Chondrocyte (in vitro differentiated cells): ENCODE measurements around the gene SOX6. TPM values are rescaled to one million over a fixed set of nuclear protein-coding genes. Genes with fewer than 3 reads are reported as not detected.

Experiments
- DNase-seq: peaks from one replicate; pipeline ENCODE4 v3.0.0; 2021; ENCODE audit warnings: mixed read lengths, low spot score
- H3K27ac Mint-ChIP-seq: one replicate; pipeline ENCODE4 v1.8.0; 2021; ENCODE audit warnings: mild to moderate bottlenecking, moderate library complexity, mixed read lengths; ENCODE audit not compliant: unreplicated experiment
- H3K27me3 Mint-ChIP-seq: 2 replicates; pipeline ENCODE4 v1.8.0; 2021; ENCODE audit warnings: low read depth, mixed read lengths
- H3K36me3 Mint-ChIP-seq: 2 replicates; pipeline ENCODE4 v1.8.0; 2021; ENCODE audit warnings: low read depth, mixed read lengths
- H3K4me1 Mint-ChIP-seq: 2 replicates; pipeline ENCODE4 v1.8.0; 2021; ENCODE audit warnings: low read depth, mild to moderate bottlenecking, mixed read lengths
- H3K4me3 Mint-ChIP-seq: one replicate; pipeline ENCODE4 v1.8.0; 2021; ENCODE audit warnings: mild to moderate bottlenecking, moderate library complexity, mixed read lengths; ENCODE audit not compliant: unreplicated experiment
- H3K9me3 Mint-ChIP-seq: 2 replicates; pipeline ENCODE4 v1.8.0; 2021; ENCODE audit warnings: low read depth, mixed read lengths
- total RNA-seq: library from RNA; stranded (reverse); gene quantifications from 3 replicates; pipeline ENCODE4 v1.2.1, GENCODE V29; 2021
- TF ChIP-seq, protein P1 (sequence below): fragments of 200-600 bp; sonication (generic); IDR thresholded peaks from 2 replicates; pipeline ENCODE4 v1.5.0; 2021; ENCODE audit warnings: antibody characterized with exemption, mild to moderate bottlenecking, moderate library complexity

Gene SOX6
- total RNA-seq, 1 donor from 2014 or later: 29.9 TPM

- Mint-ChIP-seq H3K27me3 (no peaks in the 10 kb centered on the region), H3K36me3 (peaks cover 1% of the 10 kb centered on the region), H3K4me3 (no peak overlapping the region), H3K9me3 (no peaks in the 10 kb centered on the region), H3K27ac (peak overlapping the region; percentile 81), H3K4me1 (peaks cover 26% of the 10 kb centered on the region)
- DNase-seq: no peak
- TF ChIP-seq, protein P1, sequence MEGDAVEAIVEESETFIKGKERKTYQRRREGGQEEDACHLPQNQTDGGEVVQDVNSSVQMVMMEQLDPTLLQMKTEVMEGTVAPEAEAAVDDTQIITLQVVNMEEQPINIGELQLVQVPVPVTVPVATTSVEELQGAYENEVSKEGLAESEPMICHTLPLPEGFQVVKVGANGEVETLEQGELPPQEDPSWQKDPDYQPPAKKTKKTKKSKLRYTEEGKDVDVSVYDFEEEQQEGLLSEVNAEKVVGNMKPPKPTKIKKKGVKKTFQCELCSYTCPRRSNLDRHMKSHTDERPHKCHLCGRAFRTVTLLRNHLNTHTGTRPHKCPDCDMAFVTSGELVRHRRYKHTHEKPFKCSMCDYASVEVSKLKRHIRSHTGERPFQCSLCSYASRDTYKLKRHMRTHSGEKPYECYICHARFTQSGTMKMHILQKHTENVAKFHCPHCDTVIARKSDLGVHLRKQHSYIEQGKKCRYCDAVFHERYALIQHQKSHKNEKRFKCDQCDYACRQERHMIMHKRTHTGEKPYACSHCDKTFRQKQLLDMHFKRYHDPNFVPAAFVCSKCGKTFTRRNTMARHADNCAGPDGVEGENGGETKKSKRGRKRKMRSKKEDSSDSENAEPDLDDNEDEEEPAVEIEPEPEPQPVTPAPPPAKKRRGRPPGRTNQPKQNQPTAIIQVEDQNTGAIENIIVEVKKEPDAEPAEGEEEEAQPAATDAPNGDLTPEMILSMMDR: no peak
Measured at GRCh38 chr11:16027621-16028020, 328.7 kb downstream of the SOX6 start.

GRCh38 chr11:16026849-16027248 lies 329.5 kb downstream of the SOX6 start:
- Mint-ChIP-seq H3K4me1 (peaks cover 26% of the 10 kb centered on the region), H3K9me3 (no peaks in the 10 kb centered on the region), H3K27me3 (no peaks in the 10 kb centered on the region), H3K27ac (no peak overlapping the region), H3K4me3 (no peak overlapping the region), H3K36me3 (peaks cover 1% of the 10 kb centered on the region)
- DNase-seq: no peak
- TF ChIP-seq, protein P1: no peak

- H3K4me3 Mint-ChIP-seq: no peak overlapping the region
- TF ChIP-seq, protein P1: no peak
- H3K27ac Mint-ChIP-seq: no peak overlapping the region
- DNase-seq: no peak
- H3K36me3 Mint-ChIP-seq: peaks cover 3% of the 10 kb centered on the region
- no peaks in the 10 kb centered on the region for H3K27me3 Mint-ChIP-seq
- H3K4me1 Mint-ChIP-seq: peaks cover 16% of the 10 kb centered on the region
- no peaks in the 10 kb centered on the region for H3K9me3 Mint-ChIP-seq
Measured at GRCh38 chr11:16018931-16019330, 337.4 kb downstream of the SOX6 start.

- Mint-ChIP-seq H3K4me1 (peaks cover 40% of the 10 kb centered on the region), H3K4me3 (no peak overlapping the region), H3K27me3 (no peaks in the 10 kb centered on the region), H3K9me3 (no peaks in the 10 kb centered on the region), H3K36me3 (peaks cover 3% of the 10 kb centered on the region), H3K27ac (no peak overlapping the region)
- TF ChIP-seq, protein P1: no peak
- DNase-seq: no peak
Measured at GRCh38 chr11:16016468-16016829, 339.9 kb downstream of the SOX6 start.

- H3K27me3 Mint-ChIP-seq: no peaks in the 10 kb centered on the region
- no peak overlapping the region for H3K4me3 Mint-ChIP-seq
- H3K27ac Mint-ChIP-seq: no peak overlapping the region
- peaks cover 3% of the 10 kb centered on the region for H3K36me3 Mint-ChIP-seq
- no peaks in the 10 kb centered on the region for H3K9me3 Mint-ChIP-seq
- DNase-seq: no peak
- H3K4me1 Mint-ChIP-seq: peaks cover 44% of the 10 kb centered on the region
- TF ChIP-seq, protein P1: no peak
Measured at GRCh38 chr11:16015741-16016467, 340.4 kb downstream of the SOX6 start.
